ENCODE measurements around the gene CPSF3. TPM values are rescaled to one million over a fixed set of nuclear protein-coding genes. Genes with fewer than 3 reads are reported as not detected.

The CPSF3 gene
- total and polyA plus RNA-seq, 12 donors, result 20.9 to 58.3 (median 32.5) TPM

- no peak overlapping the region for H3K27ac ChIP-seq
Observed at GRCh38 chr2:9401646-9402371, 21.6 kb upstream of the CPSF3 start.

GRCh38 chr2:9403924-9404323 is 19.5 kb upstream of the CPSF3 start:
- Histone ChIP-seq H3K4me1 (replicated peaks in 1 of 2) (peaks cover 0 to 11% of the 10 kb centered on the region in 2 donors), H3K36me3 (replicated peaks in 1 of 2) (peaks cover 0 to 7% of the 10 kb centered on the region in 2 donors), H3K27ac (peak overlapping the region in 1 of 5 donors; percentile 31), H3K27me3 (no peaks in the 10 kb centered on the region), H3K4me3 (no peak overlapping the region), H3K9me3 (replicated peaks in 1 of 3) (no peaks in the 10 kb centered on the region)
- intact Hi-C loops (cut with DNase I), result no loop called here
- DNase-seq, result no peak
- 48 to 61% (median 57%) methylated on average over 2 of the region's 2 CpGs for WGBS, 4 donors
- TF ChIP-seq CTCF (IDR thresholded peaks at IDR 0.05) (no peak), POLR2A (IDR thresholded peaks at IDR 0.05) (no peak)

More at GRCh38 chr2:9401646-9402371, 21.6 kb upstream of the CPSF3 start:
- Histone ChIP-seq H3K36me3 (replicated peaks in 1 of 2) (no peaks in the 10 kb centered on the region), H3K9me3 (replicated peaks in 1 of 3) (no peaks in the 10 kb centered on the region), H3K27me3 (no peaks in the 10 kb centered on the region), H3K4me3 (no peak overlapping the region), H3K4me1 (replicated peaks in 1 of 2) (peaks cover 0 to 11% of the 10 kb centered on the region in 2 donors)
- DNase-seq, result no peak
- no peak for TF ChIP-seq CTCF (IDR thresholded peaks at IDR 0.05)
- 92 to 96% (median 94%) methylated on average over 16 to 19 of the region's 19 CpGs for WGBS, 4 donors
- intact Hi-C loops (cut with DNase I), result no loop called here

- no peak overlapping the region for H3K4me3 ChIP-seq
- TF ChIP-seq POLR2A (IDR thresholded peaks at IDR 0.05), result no peak
- no peak for TF ChIP-seq CTCF (IDR thresholded peaks at IDR 0.05)
- no peaks in the 10 kb centered on the region for H3K27me3 ChIP-seq
- DNase-seq, result no peak
- no peaks in the 10 kb centered on the region for H3K9me3 ChIP-seq (replicated peaks in 1 of 3)
- 77 to 84% (median 79%) methylated on average over 4 of the region's 4 CpGs for WGBS, 4 donors
- H3K4me1 ChIP-seq (replicated peaks in 1 of 2), result peaks cover 0 to 11% of the 10 kb centered on the region in 2 donors
- H3K27ac ChIP-seq, result no peak overlapping the region
- intact Hi-C loops (cut with DNase I), result no loop called here
- peaks cover 0 to 7% of the 10 kb centered on the region in 2 donors for H3K36me3 ChIP-seq (replicated peaks in 1 of 2)
Observed at GRCh38 chr2:9404451-9404850, 19.0 kb upstream of the CPSF3 start.

- Histone ChIP-seq H3K4me1 (replicated peaks in 1 of 2) (peaks cover 0 to 11% of the 10 kb centered on the region in 2 donors), H3K4me3 (no peak overlapping the region), H3K27me3 (no peaks in the 10 kb centered on the region), H3K27ac (no peak overlapping the region), H3K36me3 (replicated peaks in 1 of 2) (peaks cover 0 to 15% of the 10 kb centered on the region in 2 donors), H3K9me3 (replicated peaks in 1 of 3) (no peaks in the 10 kb centered on the region)
- TF ChIP-seq CTCF (IDR thresholded peaks at IDR 0.05) (no peak), POLR2A (IDR thresholded peaks at IDR 0.05) (no peak)
- intact Hi-C loops (cut with DNase I), result no loop called here
- DNase-seq, result no peak
- 90 to 99% (median 96%) methylated on average over 2 of the region's 2 CpGs for WGBS, 4 donors
Observed at GRCh38 chr2:9405636-9406035, 17.8 kb upstream of the CPSF3 start.
